ENCODE results near the gene HES4.

The HES4 gene

GRCh38 chr1:969260-969855, 30.5 kb downstream of the HES4 start:
- no peak for DNase-seq (ENCODE audit: low read depth in 1 of 2, low spot score in 1 of 2)

GRCh38 chr1:967466-968343, 32.2 kb downstream of the HES4 start:
- no peak for DNase-seq (ENCODE audit: low read depth in 1 of 2, low spot score in 1 of 2)

- peak; percentile 69 to 79 for DNase-seq (ENCODE audit: low read depth in 1 of 2, low spot score in 1 of 2)
Observed at GRCh38 chr1:966704-967300, 33.1 kb downstream of the HES4 start.

GRCh38 chr1:966135-966703, 33.7 kb downstream of the HES4 start, which contains the start of gene PLEKHN1:
PLEKHN1 (plus strand) TSS chr1:966482; CDS start chr1:966532, 50 bp downstream.
- no peak for DNase-seq (ENCODE audit: low read depth in 1 of 2, low spot score in 1 of 2)

GRCh38 chr1:965526-966134, 34.3 kb downstream of the HES4 start:
- no peak for DNase-seq (ENCODE audit: low read depth in 1 of 2, low spot score in 1 of 2)

GRCh38 chr1:964691-965525, 35.0 kb downstream of the HES4 start:
- DNase-seq (ENCODE audit: low read depth in 1 of 2, low spot score in 1 of 2): no peak

GRCh38 chr1:963746-964525, 36.0 kb downstream of the HES4 start:
- no peak for DNase-seq (ENCODE audit: low read depth in 1 of 2, low spot score in 1 of 2)

- no peak for DNase-seq (ENCODE audit: low read depth in 1 of 2, low spot score in 1 of 2)
Observed at GRCh38 chr1:963301-963651, 36.6 kb downstream of the HES4 start.

GRCh38 chr1:962381-963300, 37.3 kb downstream of the HES4 start:
- no peak for DNase-seq (ENCODE audit: low read depth in 1 of 2, low spot score in 1 of 2)

- no peak for DNase-seq (ENCODE audit: low read depth in 1 of 2, low spot score in 1 of 2)
Observed at GRCh38 chr1:961132-961669, 38.7 kb downstream of the HES4 start.

GRCh38 chr1:960363-961131, 39.4 kb downstream of the HES4 start, which contains the start of gene KLHL17:
KLHL17 (plus strand) TSS chr1:960584; CDS start chr1:960694, 110 bp downstream.
- peak; percentile 59 to 74 for DNase-seq (ENCODE audit: low read depth in 1 of 2, low spot score in 1 of 2)

GRCh38 chr1:959731-960362, 40.0 kb downstream of the HES4 start:
- no peak for DNase-seq (ENCODE audit: low read depth in 1 of 2, low spot score in 1 of 2)

GRCh38 chr1:958823-959730, 40.8 kb downstream of the HES4 start, which contains the start of gene NOC2L:
NOC2L (minus strand) TSS chr1:959256; CDS start chr1:959240, 16 bp downstream.
- DNase-seq (ENCODE audit: low read depth in 1 of 2, low spot score in 1 of 2): peak; percentile 95 to 100

- no peak for DNase-seq (ENCODE audit: low read depth in 1 of 2, low spot score in 1 of 2)
Observed at GRCh38 chr1:956636-957035, 43.3 kb downstream of the HES4 start.

- no peak for DNase-seq (ENCODE audit: low read depth in 1 of 2, low spot score in 1 of 2)
Observed at GRCh38 chr1:955474-955873, 44.4 kb downstream of the HES4 start.

GRCh38 chr1:954927-955326, 45.0 kb downstream of the HES4 start:
- DNase-seq (ENCODE audit: low read depth in 1 of 2, low spot score in 1 of 2): no peak

All from activated CD4-positive, alpha-beta T cell treated with anti-CD3 and anti-CD28 coated beads, Interleukin-2, amount 50 U/mL, for 24 hours (primary cell).